Memory B cell (primary cell): ENCODE results near the gene PLB1.
A peak's percentile ranks its signal among the peaks of the same experiment; 100 is the strongest.

Source experiments
- ATAC-seq: fragments of 150-1000 bp; cut with Tn5 transposase; 2 replicates; pipeline ENCODE4 v1.10.0; 2021; ENCODE audit warnings: low read depth, mild to moderate bottlenecking, moderate library complexity
- DNase-seq, 2 donors: peaks; one replicate each; pipeline ENCODE4 v3.0.0; 2022; ENCODE audit warnings: low spot score in 2 of 2
- H3K27ac Mint-ChIP-seq: one replicate; pipeline ENCODE4 v1.8.0; 2022; ENCODE audit warnings: mild to moderate bottlenecking, moderate library complexity, mixed read lengths
- H3K27me3 Mint-ChIP-seq: one replicate; pipeline ENCODE4 v1.8.0; 2022; ENCODE audit warnings: mixed read lengths
- H3K36me3 Mint-ChIP-seq: one replicate; pipeline ENCODE4 v1.8.0; 2022; ENCODE audit warnings: mild to moderate bottlenecking, mixed read lengths
- H3K4me1 Mint-ChIP-seq: one replicate; pipeline ENCODE4 v1.8.0; 2022; ENCODE audit warnings: mixed read lengths
- H3K4me3 Mint-ChIP-seq: one replicate; pipeline ENCODE4 v1.8.0; 2022; ENCODE audit warnings: mild to moderate bottlenecking, moderate library complexity, mixed read lengths
- H3K9me3 Mint-ChIP-seq: one replicate; pipeline ENCODE4 v1.8.0; 2022; ENCODE audit warnings: mixed read lengths

PLB1 gene

DNA sequence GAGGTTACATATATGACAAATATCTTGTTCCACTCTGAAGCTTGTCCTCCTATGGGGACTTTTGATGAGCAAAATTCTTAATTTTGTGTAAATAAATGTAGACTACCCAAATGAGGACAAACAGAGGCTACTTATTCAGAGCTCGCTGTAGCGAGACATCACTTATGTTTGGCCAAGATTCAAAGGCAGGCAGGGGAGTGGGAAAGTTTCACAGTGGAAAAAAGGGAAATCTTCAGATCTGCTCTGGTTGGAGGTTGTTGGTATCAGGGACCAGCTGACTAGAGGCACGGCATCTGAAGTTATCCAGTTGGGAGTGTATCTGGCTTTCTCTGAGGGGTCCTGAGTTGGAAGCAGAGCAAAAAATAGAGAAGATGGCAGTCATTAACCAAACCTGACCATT, 1.3 kb downstream of the PLB1 start:
- H3K9me3 Mint-ChIP-seq = peaks cover 2% of the 10 kb centered on the region
- no peak for ATAC-seq
- no peak overlapping the region for H3K4me3 Mint-ChIP-seq
- H3K27me3 Mint-ChIP-seq = peaks cover 5% of the 10 kb centered on the region
- no peaks in the 10 kb centered on the region for H3K4me1 Mint-ChIP-seq
- no peaks in the 10 kb centered on the region for H3K36me3 Mint-ChIP-seq
- no peak overlapping the region for H3K27ac Mint-ChIP-seq
- DNase-seq = no peak

DNA sequence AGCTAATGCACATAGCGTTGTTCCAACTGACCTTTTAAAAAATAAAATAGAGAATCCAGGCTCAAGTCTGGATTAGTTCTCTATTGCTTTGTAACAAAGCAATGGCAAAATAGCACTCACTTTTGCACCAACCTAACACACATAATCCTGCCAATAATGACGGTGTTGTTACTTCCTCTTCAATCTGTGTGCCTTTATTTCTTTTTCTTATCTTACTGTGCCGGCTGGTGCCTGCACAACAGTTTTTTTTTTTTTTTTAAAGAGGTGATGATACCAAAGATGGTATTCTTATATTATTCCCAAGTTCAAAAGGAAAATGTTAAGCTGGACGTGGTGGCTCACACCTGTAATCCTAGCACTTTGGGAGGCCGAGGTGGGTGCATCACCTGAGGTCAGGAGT, 3.4 kb downstream of the PLB1 start:
- H3K4me3 Mint-ChIP-seq = no peak overlapping the region
- H3K27ac Mint-ChIP-seq = no peak overlapping the region
- ATAC-seq = no peak
- H3K9me3 Mint-ChIP-seq = peaks cover 2% of the 10 kb centered on the region
- DNase-seq = no peak
- H3K27me3 Mint-ChIP-seq = peaks cover 6% of the 10 kb centered on the region
- no peaks in the 10 kb centered on the region for H3K4me1 Mint-ChIP-seq
- no peaks in the 10 kb centered on the region for H3K36me3 Mint-ChIP-seq

DNA sequence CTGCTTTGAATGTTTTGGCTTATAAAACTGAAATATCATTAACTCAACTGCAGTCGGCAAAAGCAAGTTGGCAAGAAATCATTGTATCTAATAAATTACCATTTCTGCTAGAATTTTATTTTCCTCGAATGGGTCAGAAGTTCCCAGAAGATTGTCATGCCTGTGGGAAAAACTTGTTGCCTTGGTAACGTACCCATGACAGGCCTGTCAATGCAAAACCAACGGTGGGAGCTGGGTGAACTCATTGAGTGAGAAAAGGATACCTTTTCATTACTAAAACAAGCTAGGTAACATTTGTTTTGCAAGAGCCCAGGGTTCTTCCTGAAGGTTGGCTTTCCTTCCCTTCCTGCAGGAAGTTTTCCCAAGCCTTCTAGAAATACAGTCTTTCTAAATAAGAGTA, 9.5 kb downstream of the PLB1 start:
- Mint-ChIP-seq H3K4me3 (no peak overlapping the region), H3K27ac (no peak overlapping the region), H3K27me3 (peaks cover 9% of the 10 kb centered on the region), H3K36me3 (no peaks in the 10 kb centered on the region), H3K4me1 (no peaks in the 10 kb centered on the region), H3K9me3 (peaks cover under 1% of the 10 kb centered on the region)
- ATAC-seq = no peak
- no peak for DNase-seq

DNA sequence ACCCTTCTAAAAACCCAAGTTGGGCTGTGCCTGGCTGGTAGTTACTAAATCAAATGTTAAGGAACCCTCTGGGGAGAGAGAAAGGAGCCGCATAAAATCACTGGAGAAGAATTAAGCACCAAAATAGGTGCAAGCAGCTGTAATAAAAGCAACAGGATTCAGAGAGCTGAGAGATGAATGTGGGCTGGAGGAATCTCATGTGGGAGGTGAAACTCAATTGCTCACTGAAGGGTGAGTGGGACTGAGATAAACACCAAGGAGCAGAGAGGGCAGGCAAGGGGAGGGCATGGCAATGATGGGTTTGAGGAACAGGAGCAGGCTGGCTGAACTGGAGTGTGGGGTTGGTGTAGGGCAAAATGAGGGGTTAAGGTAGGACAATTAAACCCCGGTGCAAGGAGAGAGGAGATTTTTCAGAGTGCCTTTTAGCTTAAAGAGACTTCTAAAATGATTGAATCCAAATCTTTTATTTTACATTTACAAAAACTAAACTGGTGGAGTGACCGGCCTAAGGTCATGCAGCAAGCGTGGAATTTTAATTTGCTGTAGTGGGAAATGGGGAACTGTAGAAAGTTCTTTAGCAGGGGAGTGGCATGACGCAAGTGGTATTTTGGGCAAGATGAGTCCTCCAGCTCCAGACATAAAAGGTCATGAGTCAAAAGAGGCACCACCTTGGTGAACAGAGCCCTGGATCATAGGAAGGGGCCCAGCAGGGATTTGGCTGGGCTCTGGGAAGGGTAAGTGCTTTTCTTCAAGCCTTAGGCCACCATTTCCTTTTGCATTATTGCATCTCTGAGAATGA, 10.5 kb downstream of the PLB1 start:
- H3K9me3 Mint-ChIP-seq = no peaks in the 10 kb centered on the region
- peaks cover 8% of the 10 kb centered on the region for H3K27me3 Mint-ChIP-seq
- no peaks in the 10 kb centered on the region for H3K36me3 Mint-ChIP-seq
- H3K4me3 Mint-ChIP-seq = no peak overlapping the region
- DNase-seq = no peak
- no peak overlapping the region for H3K27ac Mint-ChIP-seq
- no peak for ATAC-seq
- H3K4me1 Mint-ChIP-seq = no peaks in the 10 kb centered on the region

DNA sequence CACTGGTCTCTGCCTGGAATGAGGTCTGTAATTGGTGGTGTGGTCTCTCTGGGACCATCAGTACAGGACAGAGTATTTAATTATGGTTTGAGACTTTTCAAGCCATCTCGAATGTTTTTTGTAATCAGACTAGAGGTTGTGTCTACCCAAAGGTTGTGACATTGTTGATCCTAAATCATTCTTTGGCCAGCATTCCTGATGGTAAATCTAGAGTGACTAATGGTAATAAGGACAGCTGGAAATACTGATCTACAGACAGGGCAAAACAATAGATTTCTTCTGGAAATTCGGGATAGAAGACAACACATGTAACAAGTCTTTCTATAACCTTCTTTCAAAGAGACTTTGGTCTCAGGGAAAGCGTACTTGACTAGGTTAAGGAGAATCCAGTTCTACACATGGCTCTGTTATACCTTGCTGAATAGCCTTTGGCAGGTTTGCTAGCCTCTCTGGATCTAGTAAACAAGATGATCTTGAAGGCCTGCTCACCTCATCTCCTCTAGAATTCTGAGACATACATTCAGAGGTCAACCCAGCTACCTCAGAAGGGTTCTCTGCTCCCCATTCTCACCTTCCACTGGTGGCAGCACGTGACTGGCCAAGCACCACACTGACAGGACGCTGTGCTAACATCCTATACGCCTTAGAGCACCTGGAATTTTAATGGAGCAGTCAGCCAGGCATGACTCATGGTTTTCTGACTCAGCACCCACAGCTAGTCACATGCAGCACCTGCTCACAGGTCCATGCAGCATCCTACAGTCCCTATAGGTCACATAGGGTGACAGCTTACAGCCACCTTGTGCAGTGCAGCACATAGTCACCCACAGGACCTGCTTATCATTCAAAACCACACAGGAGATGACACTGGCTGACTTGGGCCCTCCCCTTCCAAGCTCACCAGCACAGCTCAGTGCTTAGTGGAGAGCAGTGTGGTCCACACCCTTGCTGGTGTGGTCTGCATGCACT, 12.2 kb downstream of the PLB1 start:
- Mint-ChIP-seq H3K36me3 (peaks cover 3% of the 10 kb centered on the region), H3K4me3 (no peak overlapping the region), H3K9me3 (peaks cover 9% of the 10 kb centered on the region), H3K27me3 (peaks cover 8% of the 10 kb centered on the region), H3K27ac (no peak overlapping the region), H3K4me1 (no peaks in the 10 kb centered on the region)
- DNase-seq = no peak
- ATAC-seq = no peak

DNA sequence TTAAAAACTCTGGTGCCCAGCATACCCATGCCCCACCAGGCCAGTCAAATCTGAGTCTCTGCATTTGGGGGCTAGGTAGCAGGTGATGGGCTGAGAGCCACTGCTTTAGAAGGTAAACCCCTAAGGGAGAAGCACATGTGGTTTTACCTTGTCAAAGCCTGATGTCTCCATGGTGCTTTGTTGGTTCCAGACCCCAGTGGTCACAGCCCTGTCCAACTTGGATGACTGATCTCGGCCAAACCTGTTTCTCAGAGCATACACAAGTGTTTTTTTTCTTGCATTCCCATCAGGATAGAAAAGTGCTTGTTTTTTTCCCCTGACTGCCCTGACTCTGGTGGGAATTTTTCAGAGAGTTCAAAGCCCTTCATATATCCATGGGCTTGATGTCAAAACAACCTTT, 13.5 kb downstream of the PLB1 start:
- Mint-ChIP-seq H3K27ac (no peak overlapping the region), H3K36me3 (peaks cover 4% of the 10 kb centered on the region), H3K4me1 (no peaks in the 10 kb centered on the region), H3K4me3 (no peak overlapping the region), H3K9me3 (peaks cover 12% of the 10 kb centered on the region), H3K27me3 (peaks cover 10% of the 10 kb centered on the region)
- no peak for ATAC-seq
- DNase-seq = no peak

DNA sequence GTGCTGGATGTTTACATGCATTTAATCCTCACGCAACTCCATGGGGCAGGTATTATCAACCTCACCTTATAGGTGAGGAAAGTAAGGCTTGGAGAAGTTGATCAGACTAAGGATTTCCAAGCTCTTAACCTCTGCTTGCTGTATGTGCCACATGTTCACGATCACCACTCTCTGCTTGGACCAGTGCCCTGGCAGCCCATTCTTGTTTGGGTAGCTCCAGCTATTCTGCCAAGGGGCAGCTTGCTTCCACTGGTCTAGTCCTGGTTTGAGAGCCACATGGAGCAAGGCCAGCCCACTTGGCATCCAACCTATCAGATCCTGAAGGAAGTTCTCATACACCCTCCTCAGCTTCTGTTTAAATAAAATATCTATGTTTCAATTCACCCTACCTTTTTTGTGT, 14.3 kb downstream of the PLB1 start:
- ATAC-seq = no peak
- Mint-ChIP-seq H3K9me3 (peaks cover 12% of the 10 kb centered on the region), H3K27me3 (peaks cover 9% of the 10 kb centered on the region), H3K4me1 (no peaks in the 10 kb centered on the region), H3K4me3 (no peak overlapping the region), H3K27ac (no peak overlapping the region), H3K36me3 (peaks cover 4% of the 10 kb centered on the region)
- DNase-seq = no peak

DNA sequence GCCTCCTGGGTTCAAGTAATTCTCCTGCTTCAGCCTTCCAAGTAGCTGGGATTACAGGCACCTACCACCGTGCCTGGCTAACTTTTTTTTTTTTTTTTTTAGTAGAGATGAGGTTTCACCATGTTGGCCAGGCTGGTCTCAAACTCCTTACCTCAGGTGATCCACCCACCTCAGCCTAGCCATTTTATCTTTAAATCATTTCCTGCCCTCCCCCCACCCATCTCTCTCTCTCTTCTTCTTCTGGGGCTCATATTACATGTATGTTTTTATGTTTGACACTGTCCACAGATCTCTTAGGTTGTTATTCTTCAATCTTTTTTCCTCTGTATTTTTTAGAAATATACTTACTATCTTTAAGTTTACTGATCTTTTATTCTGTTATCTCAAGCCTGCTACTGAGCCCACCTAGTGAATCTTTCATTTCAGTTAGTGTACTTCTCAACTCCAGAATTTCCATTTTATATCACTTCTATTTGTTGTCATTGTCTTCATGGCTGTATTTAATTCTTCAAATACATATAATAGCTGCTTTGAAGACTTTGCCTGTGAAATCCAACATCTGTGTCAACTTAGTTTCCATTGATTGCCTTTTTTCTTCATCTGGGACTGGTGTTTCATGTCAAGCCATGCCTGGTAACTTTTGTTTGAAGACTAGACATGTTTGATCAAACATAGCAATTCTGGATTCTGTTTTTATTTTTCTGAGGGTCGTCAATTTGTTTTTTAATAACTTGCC, 16.2 kb downstream of the PLB1 start:
- Mint-ChIP-seq H3K9me3 (peaks cover 12% of the 10 kb centered on the region), H3K36me3 (peaks cover 4% of the 10 kb centered on the region), H3K4me1 (no peaks in the 10 kb centered on the region), H3K27ac (peak overlapping the region; percentile 61), H3K4me3 (no peak overlapping the region), H3K27me3 (peaks cover 13% of the 10 kb centered on the region)
- no peak for DNase-seq
- no peak for ATAC-seq

DNA sequence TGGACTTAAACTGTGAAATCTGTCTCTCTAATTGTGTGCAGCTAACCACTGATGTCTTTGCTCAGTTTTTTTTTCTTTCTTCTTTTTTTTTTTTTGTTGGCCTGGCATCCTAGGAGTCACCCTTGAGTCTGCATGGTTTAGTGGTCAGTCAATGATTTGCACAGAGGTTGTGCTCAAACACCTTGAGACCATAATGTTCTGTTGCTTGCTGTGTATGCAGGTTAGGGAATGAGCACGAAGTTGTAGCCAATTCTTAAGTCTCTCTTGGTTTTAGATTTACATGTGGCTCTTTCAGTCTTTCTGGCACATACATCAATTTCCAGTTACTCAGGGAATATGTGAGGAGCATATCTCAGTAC, 16.7 kb downstream of the PLB1 start:
- Mint-ChIP-seq H3K4me1 (no peaks in the 10 kb centered on the region), H3K27ac (no peak overlapping the region), H3K27me3 (peaks cover 13% of the 10 kb centered on the region), H3K9me3 (peaks cover 12% of the 10 kb centered on the region), H3K4me3 (no peak overlapping the region), H3K36me3 (peaks cover 4% of the 10 kb centered on the region)
- ATAC-seq (no peak), DNase-seq (no peak)

DNA sequence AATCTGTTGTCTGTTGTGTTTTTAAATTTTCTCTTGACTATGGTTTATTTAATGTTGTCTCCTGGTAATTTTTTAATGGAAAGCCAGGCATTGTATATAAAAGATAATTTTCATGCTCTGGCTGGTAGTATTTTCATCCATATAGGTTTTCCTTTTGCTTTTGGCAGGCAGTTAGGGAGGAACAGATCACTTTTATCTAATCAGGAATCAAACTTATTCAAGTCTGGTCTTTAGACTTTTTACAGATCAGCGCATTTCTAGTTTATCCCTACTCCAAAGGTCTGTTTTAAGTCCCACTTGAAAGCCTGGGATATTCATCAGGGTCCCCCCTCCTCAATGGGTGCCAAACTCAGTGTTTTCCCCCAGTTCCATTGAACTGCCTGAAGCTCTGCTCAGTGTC, 17.2 kb downstream of the PLB1 start:
- Mint-ChIP-seq H3K4me1 (no peaks in the 10 kb centered on the region), H3K27me3 (peaks cover 15% of the 10 kb centered on the region), H3K9me3 (peaks cover 12% of the 10 kb centered on the region), H3K27ac (no peak overlapping the region), H3K36me3 (peaks cover 4% of the 10 kb centered on the region), H3K4me3 (no peak overlapping the region)
- ATAC-seq (no peak), DNase-seq (no peak)

DNA sequence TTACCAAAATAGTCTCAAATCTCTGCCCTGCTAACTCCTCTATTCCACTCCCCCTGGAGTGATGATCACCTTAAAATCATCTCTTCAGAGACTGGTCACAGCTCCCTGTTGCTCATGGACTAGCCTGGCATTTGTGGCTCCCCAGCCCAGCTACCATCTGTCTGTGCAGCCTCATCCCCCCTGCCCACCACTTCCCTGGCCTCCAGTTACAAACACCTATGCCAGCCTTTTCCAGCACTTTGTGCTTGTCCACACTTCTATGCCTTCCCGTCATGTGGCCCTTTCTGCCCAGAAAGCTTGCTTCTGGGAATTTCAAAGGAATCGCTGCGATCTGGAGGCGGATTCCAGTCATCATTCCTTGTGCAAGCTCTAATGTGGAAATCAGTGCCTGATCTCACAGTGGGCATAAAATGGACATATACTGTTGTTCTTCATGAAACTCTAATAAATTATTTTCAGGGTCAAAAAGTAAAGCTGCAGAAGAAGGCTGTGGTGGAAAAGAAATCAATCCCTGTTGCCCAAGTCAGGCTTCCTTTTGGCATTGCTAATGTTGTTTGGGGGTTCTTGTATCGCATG, 19.4 kb downstream of the PLB1 start:
- DNase-seq = no peak
- Mint-ChIP-seq H3K27me3 (peaks cover 25% of the 10 kb centered on the region), H3K4me1 (no peaks in the 10 kb centered on the region), H3K9me3 (peaks cover 12% of the 10 kb centered on the region), H3K36me3 (peaks cover 4% of the 10 kb centered on the region), H3K27ac (no peak overlapping the region), H3K4me3 (no peak overlapping the region)
- no peak for ATAC-seq

DNA sequence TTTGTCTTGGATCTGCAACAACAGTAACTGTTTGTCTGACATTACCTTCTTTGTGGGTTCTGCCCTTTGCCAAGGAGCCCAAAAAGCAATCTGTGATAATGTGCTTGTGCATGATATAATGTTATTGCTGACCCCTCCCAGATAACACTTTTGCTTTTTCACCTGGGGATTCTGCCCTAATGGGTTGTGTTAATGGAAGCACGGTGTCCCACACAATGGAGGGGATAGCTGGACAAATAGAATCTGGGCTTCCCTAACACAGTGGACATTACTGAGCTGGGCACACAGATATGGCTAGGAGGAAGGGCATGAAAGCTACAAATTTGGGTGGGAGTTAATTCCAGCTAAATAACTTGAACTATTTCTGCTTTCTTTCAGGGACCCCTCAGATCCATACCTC, 20.6 kb downstream of the PLB1 start:
- no peak for ATAC-seq
- peaks cover 4% of the 10 kb centered on the region for H3K36me3 Mint-ChIP-seq
- no peaks in the 10 kb centered on the region for H3K4me1 Mint-ChIP-seq
- peaks cover 12% of the 10 kb centered on the region for H3K9me3 Mint-ChIP-seq
- no peak overlapping the region for H3K4me3 Mint-ChIP-seq
- no peak for DNase-seq
- no peak overlapping the region for H3K27ac Mint-ChIP-seq
- H3K27me3 Mint-ChIP-seq = peaks cover 27% of the 10 kb centered on the region

DNA sequence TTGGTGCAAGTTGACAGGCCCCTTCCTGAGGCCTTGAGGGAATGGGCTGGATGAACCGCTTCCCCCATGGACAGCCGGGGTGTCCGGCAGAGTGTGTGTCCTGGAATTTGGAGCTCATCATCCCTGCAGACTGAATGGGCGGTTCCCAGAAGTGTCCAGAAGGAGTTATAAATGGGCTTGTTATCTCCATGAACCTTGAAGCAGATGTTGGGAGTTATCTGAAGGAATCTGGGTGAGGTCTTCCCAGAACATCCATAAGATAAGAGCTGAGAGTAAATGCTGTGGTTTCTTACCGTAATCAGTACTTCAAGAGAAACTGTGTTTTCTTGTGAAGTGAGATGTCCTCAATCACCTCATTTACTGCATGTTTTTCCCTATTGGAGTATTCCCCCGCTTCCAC, 21.1 kb downstream of the PLB1 start:
- ATAC-seq (no peak), DNase-seq (no peak)
- Mint-ChIP-seq H3K4me3 (no peak overlapping the region), H3K36me3 (peaks cover 4% of the 10 kb centered on the region), H3K4me1 (peaks cover 2% of the 10 kb centered on the region), H3K9me3 (peaks cover 11% of the 10 kb centered on the region), H3K27me3 (peaks cover 31% of the 10 kb centered on the region), H3K27ac (no peak overlapping the region)

DNA sequence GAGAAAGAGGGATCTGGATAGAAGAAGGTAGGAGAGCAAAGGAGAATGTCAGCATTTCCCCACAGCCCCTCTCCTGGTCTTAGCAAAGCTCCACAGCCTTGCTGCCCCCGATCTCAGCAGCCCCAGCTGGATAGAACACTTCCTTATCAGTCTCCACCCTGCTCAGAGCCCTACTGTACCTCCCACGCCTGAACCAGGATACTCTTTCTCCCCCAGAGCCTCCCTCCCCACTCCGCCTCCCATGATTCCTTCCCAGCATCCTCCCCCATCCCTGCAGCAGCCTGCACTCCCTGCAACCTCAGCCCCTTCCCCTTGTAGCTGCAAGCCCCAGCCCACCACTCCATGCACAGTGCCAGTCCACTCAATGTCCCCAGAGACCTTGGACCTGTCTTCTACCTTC, 25.8 kb downstream of the PLB1 start:
- no peak overlapping the region for H3K27ac Mint-ChIP-seq
- peaks cover 35% of the 10 kb centered on the region for H3K27me3 Mint-ChIP-seq
- H3K4me1 Mint-ChIP-seq = peaks cover 3% of the 10 kb centered on the region
- H3K4me3 Mint-ChIP-seq = no peak overlapping the region
- DNase-seq (no peak), ATAC-seq (no peak)
- no peaks in the 10 kb centered on the region for H3K36me3 Mint-ChIP-seq
- no peaks in the 10 kb centered on the region for H3K9me3 Mint-ChIP-seq
